ENCODE data around the gene KCNQ1. TPM values are rescaled to one million over a fixed set of nuclear protein-coding genes. Genes with fewer than 3 reads are reported as not detected.

The KCNQ1 gene
- polyA plus RNA-seq, 4 donors = 18.4 to 54.4 (median 21.3) TPM

DNA sequence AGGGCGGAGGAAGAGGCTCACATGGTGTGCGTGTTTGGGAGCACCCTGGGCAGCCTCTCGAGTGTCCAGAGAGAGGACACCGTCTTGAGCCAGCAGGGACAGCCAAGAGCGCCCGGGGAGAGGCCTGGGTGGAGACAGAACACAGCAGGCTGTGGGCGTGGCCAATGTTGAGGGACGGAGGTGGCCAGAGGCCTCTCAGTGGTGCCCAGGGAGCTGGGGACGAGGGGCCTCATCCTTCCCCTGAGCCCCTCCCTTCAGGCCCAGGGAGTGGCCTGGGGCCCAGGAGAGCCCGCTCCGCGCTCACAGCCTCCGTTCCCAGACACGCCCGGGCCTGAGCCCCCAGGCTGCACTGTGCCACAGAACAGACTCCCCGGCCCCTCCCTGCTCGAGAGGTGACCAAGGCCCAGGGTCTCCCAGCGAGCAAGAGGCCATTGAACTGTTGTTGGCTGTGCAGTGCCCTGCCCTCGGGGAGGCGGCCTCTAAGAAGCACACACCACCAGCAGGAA is 392.3 kb downstream of the KCNQ1 start:
- peak overlapping the region in 1 of 3 donors; percentile 2 for H3K4me3 ChIP-seq (ENCODE audit: low read depth in 1 of 3, low read length in 3 of 3)
- H3K4me1 ChIP-seq (ENCODE audit: control insufficient read depth in 3 of 3, insufficient read depth in 2 of 3, low read depth in 1 of 3, low read length in 2 of 3) = peaks cover 0 to 73% (median 0%) of the 10 kb centered on the region in 3 donors
- FAIRE-seq = no peak
- H3K9me3 ChIP-seq (ENCODE audit: control insufficient read depth in 2 of 2, insufficient read depth in 1 of 2, low read depth in 1 of 2, low read length in 1 of 2) = no peaks in the 10 kb centered on the region
- DNase-seq = peak; percentile 10 to 96
- H3K36me3 ChIP-seq (ENCODE audit: control insufficient read depth in 3 of 3, insufficient read depth in 2 of 3, low read depth in 1 of 3, low read length in 3 of 3) = peaks cover 0 to under 1% (median 0%) of the 10 kb centered on the region in 3 donors
- no peaks in the 10 kb centered on the region for H3K27me3 ChIP-seq (ENCODE audit: control insufficient read depth in 3 of 3, insufficient read depth in 3 of 3, low read length in 3 of 3)
- WGBS, 3 donors = 49 to 79% (median 72%) methylated on average over 18 to 20 of the region's 20 CpGs
- peak overlapping the region in 1 of 3 donors; percentile 91 for H3K27ac ChIP-seq (ENCODE audit: low read depth in 1 of 3, low read length in 2 of 3)

DNA sequence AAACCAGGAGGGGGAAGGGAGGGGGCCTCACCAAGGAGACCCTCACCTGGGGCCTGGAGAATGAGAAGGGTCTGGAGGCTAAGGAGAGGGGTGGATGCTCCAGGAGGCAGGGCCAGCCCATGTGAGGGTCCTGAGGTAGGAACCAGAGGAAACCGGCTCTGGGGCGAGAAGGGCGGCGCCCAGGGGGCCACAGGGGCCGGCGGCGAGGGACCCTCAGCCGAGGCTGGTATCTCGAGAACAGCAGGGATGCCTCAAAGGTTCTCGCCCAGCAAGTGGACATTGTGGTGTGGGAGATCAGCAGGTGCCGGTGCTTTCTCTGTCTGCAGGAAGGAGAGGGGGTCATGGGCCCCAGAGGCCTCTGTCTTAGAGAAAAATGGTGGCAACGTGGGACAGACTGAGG is 392.8 kb downstream of the KCNQ1 start:
- Histone ChIP-seq H3K9me3 (ENCODE audit: control insufficient read depth in 2 of 2, insufficient read depth in 1 of 2, low read depth in 1 of 2, low read length in 1 of 2) (no peaks in the 10 kb centered on the region), H3K36me3 (ENCODE audit: control insufficient read depth in 3 of 3, insufficient read depth in 2 of 3, low read depth in 1 of 3, low read length in 3 of 3) (peaks cover 0 to 3% (median 0%) of the 10 kb centered on the region in 3 donors), H3K4me1 (ENCODE audit: control insufficient read depth in 3 of 3, insufficient read depth in 2 of 3, low read depth in 1 of 3, low read length in 2 of 3) (peaks cover 0 to 73% (median 0%) of the 10 kb centered on the region in 3 donors), H3K4me3 (ENCODE audit: low read depth in 1 of 3, low read length in 3 of 3) (peak overlapping the region in 1 of 3 donors; percentile 2), H3K27ac (ENCODE audit: low read depth in 1 of 3, low read length in 2 of 3) (peak overlapping the region in 1 of 3 donors; percentile 91), H3K27me3 (ENCODE audit: control insufficient read depth in 3 of 3, insufficient read depth in 3 of 3, low read length in 3 of 3) (no peaks in the 10 kb centered on the region)
- FAIRE-seq (no peak), DNase-seq (no peak)
- 78 to 88% (median 85%) methylated on average over 12 of the region's 12 CpGs for WGBS, 3 donors

DNA sequence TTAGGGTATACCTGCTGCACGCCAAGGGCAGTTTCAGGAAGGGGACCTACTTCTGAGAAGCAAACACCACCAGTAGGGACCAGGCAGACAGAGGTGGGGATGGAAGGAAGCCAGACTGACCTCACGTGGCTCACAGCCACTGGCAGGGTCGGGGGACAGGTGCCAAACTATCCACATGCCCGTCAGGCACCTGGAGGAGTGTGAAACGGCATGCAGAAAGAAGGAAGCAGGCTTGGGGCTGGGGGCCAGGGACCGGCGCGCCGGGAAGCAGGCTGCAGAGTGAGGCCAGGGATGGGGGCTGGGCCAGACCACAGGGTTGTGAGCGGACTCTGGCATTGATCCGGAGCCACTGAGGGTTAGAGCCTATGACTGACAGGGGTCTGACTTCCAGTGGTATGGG is 393.3 kb downstream of the KCNQ1 start:
- FAIRE-seq (no peak), DNase-seq (no peak)
- H3K27me3 ChIP-seq (ENCODE audit: control insufficient read depth in 3 of 3, insufficient read depth in 3 of 3, low read length in 3 of 3) = no peaks in the 10 kb centered on the region
- H3K4me3 ChIP-seq (ENCODE audit: low read depth in 1 of 3, low read length in 3 of 3) = no peak overlapping the region
- H3K4me1 ChIP-seq (ENCODE audit: control insufficient read depth in 3 of 3, insufficient read depth in 2 of 3, low read depth in 1 of 3, low read length in 2 of 3) = peaks cover 0 to 75% (median 0%) of the 10 kb centered on the region in 3 donors
- 65 to 69% (median 68%) methylated on average over 10 to 11 of the region's 11 CpGs for WGBS, 3 donors
- H3K9me3 ChIP-seq (ENCODE audit: control insufficient read depth in 2 of 2, insufficient read depth in 1 of 2, low read depth in 1 of 2, low read length in 1 of 2) = no peaks in the 10 kb centered on the region
- H3K36me3 ChIP-seq (ENCODE audit: control insufficient read depth in 3 of 3, insufficient read depth in 2 of 3, low read depth in 1 of 3, low read length in 3 of 3) = peaks cover 0 to 3% (median 0%) of the 10 kb centered on the region in 3 donors
- H3K27ac ChIP-seq (ENCODE audit: low read depth in 1 of 3, low read length in 2 of 3) = peak overlapping the region in 1 of 3 donors; percentile 91

DNA sequence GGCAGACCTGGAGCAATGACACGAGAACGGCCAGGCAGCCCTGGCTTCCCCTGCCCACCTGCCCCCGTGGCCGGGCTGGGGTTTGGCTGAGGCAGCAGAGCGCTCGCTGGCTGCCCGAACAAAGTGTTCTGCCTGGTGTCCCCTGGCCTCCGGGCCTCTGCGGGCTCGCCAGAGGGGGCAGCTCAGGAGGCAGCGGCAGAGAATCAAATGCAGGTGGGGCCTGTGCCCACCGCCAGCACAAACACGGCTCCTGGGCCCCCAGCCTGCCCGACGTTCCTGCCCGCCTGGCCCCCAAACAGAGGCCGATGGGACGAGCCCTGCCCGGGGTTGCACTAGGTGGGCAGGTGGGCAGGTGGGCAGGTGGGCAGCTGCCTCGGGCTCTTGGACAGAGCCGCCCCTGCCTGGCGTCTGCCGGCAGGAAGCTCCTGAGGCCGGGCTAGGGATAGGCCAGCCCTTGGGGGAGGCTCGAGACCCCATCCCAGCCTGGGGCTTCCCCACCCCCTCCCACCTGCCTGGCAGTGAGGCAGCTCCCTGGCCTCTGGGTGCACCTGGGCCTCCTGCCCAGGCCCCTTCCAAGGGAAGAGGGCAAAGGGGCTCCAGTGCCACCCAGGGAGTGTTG is 394.0 kb downstream of the KCNQ1 start:
- no peak for DNase-seq
- Histone ChIP-seq H3K36me3 (ENCODE audit: control insufficient read depth in 3 of 3, insufficient read depth in 2 of 3, low read depth in 1 of 3, low read length in 3 of 3) (peaks cover 0 to 3% (median 0%) of the 10 kb centered on the region in 3 donors), H3K27ac (ENCODE audit: low read depth in 1 of 3, low read length in 2 of 3) (peak overlapping the region in 1 of 3 donors; percentile 91), H3K4me1 (ENCODE audit: control insufficient read depth in 3 of 3, insufficient read depth in 2 of 3, low read depth in 1 of 3, low read length in 2 of 3) (peaks cover 0 to 78% (median 0%) of the 10 kb centered on the region in 3 donors), H3K27me3 (ENCODE audit: control insufficient read depth in 3 of 3, insufficient read depth in 3 of 3, low read length in 3 of 3) (no peaks in the 10 kb centered on the region), H3K4me3 (ENCODE audit: low read depth in 1 of 3, low read length in 3 of 3) (no peak overlapping the region), H3K9me3 (ENCODE audit: control insufficient read depth in 2 of 2, insufficient read depth in 1 of 2, low read depth in 1 of 2, low read length in 1 of 2) (no peaks in the 10 kb centered on the region)
- WGBS, 3 donors = 88 to 92% (median 91%) methylated on average over 18 to 25 of the region's 25 CpGs
- no peak for FAIRE-seq

DNA sequence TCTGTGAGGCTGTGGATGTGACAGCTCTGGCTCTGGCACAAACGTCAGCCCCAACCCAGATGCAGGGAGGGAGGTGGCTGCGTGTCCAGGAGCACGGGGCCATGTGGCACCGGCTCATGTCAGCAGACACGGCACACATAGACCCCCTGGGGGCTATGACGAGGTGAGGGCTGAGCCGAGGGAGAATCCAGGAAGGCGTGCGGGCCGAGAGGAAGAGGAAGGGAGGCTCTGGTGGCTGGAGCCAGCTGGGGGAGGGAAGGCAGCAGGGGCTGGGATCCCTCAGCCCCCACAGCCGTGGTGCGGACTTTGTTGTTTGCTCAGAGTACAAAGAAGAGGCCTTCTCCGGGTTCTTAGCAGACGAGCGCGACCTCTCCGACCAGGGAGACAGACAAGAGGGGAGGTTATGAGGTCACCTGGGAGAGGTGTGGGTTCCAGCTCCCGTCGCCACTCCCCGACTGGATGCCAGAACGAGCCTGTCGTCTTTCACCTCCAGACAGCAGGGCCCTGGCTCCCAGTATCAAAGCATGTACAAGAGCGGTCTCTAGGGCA is 394.7 kb downstream of the KCNQ1 start:
- Histone ChIP-seq H3K4me1 (ENCODE audit: control insufficient read depth in 3 of 3, insufficient read depth in 2 of 3, low read depth in 1 of 3, low read length in 2 of 3) (peaks cover 0 to 74% (median 0%) of the 10 kb centered on the region in 3 donors), H3K4me3 (ENCODE audit: low read depth in 1 of 3, low read length in 3 of 3) (no peak overlapping the region), H3K36me3 (ENCODE audit: control insufficient read depth in 3 of 3, insufficient read depth in 2 of 3, low read depth in 1 of 3, low read length in 3 of 3) (peaks cover 0 to 3% (median 0%) of the 10 kb centered on the region in 3 donors), H3K9me3 (ENCODE audit: control insufficient read depth in 2 of 2, insufficient read depth in 1 of 2, low read depth in 1 of 2, low read length in 1 of 2) (no peaks in the 10 kb centered on the region), H3K27ac (ENCODE audit: low read depth in 1 of 3, low read length in 2 of 3) (peak overlapping the region in 1 of 3 donors; percentile 91), H3K27me3 (ENCODE audit: control insufficient read depth in 3 of 3, insufficient read depth in 3 of 3, low read length in 3 of 3) (no peaks in the 10 kb centered on the region)
- FAIRE-seq = no peak
- peak in 1 of 2 donors; percentile 85 for DNase-seq
- WGBS, 3 donors = 75 to 81% (median 78%) methylated on average over 23 of the region's 23 CpGs

DNA sequence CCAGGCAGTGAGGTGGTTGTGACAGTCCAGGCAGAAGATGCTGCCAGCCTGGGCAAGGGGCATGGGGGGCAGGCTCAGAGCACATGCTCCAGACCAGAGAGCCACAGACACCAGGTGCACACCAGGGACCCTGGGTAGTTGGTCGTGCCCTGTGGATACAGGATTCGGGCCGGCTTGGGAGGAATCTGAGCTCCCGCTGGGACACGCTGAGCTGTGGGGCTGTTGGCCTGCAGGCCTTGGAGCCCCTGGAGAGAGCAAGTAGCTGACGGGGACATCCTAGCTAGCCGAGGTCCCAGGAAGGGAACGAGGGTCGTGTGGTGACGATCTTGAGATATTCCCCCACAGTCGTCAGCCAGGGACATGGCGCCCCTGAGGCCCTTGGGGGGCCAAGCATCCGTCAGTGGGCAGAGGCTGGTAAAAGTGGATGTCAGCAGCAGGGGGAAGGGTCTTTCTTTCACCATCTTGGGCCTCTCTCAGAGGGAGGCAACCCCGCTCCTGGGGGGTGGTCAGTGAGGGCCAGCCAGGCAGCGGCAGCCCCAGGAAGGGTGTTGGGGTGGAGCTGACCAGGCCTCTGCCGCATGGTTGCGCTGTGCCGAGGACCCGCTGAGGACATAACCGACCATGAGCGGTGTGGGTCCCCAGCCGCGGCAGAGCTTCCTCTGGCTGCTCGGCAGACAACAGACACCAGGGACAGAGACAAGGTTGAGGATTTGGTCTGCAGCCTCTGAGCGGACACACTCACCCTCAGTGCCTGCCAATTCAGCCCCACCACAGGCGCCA is 396.8 kb downstream of the KCNQ1 start:
- DNase-seq (no peak), FAIRE-seq (no peak)
- Histone ChIP-seq H3K9me3 (ENCODE audit: control insufficient read depth in 2 of 2, insufficient read depth in 1 of 2, low read depth in 1 of 2, low read length in 1 of 2) (no peaks in the 10 kb centered on the region), H3K27ac (ENCODE audit: low read depth in 1 of 3, low read length in 2 of 3) (no peak overlapping the region), H3K4me1 (ENCODE audit: control insufficient read depth in 3 of 3, insufficient read depth in 2 of 3, low read depth in 1 of 3, low read length in 2 of 3) (peaks cover 0 to 52% (median 0%) of the 10 kb centered on the region in 3 donors), H3K27me3 (ENCODE audit: control insufficient read depth in 3 of 3, insufficient read depth in 3 of 3, low read length in 3 of 3) (no peaks in the 10 kb centered on the region), H3K4me3 (ENCODE audit: low read depth in 1 of 3, low read length in 3 of 3) (no peak overlapping the region), H3K36me3 (ENCODE audit: control insufficient read depth in 3 of 3, insufficient read depth in 2 of 3, low read depth in 1 of 3, low read length in 3 of 3) (peaks cover 0 to 9% (median 0%) of the 10 kb centered on the region in 3 donors)
- WGBS, 3 donors = 91 to 92% (median 91%) methylated on average over 26 of the region's 26 CpGs

DNA sequence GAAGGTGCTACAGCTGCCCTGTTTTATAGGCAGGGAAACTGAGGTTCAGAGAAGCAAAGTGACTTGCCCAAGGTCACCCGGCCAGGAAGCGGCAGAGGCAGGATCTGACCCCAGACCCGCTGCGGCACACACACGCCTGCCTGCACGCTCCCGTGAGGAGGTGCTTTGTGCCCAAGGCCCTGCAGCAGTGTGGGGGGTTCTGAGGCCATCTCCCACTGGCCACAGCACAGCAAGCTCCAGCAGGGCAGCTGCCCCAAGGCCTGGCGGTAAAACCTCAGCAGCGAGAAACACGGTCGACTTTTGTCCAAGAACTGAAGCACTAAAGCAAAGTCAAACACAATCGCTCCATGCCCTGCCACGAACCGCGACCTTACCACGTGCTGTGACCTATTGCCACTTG is 398.1 kb downstream of the KCNQ1 start:
- 92 to 96% (median 94%) methylated on average over 16 of the region's 16 CpGs for WGBS, 3 donors
- Histone ChIP-seq H3K27me3 (ENCODE audit: control insufficient read depth in 3 of 3, insufficient read depth in 3 of 3, low read length in 3 of 3) (no peaks in the 10 kb centered on the region), H3K27ac (ENCODE audit: low read depth in 1 of 3, low read length in 2 of 3) (no peak overlapping the region), H3K4me3 (ENCODE audit: low read depth in 1 of 3, low read length in 3 of 3) (no peak overlapping the region), H3K36me3 (ENCODE audit: control insufficient read depth in 3 of 3, insufficient read depth in 2 of 3, low read depth in 1 of 3, low read length in 3 of 3) (peaks cover 0 to 11% (median 0%) of the 10 kb centered on the region in 3 donors), H3K9me3 (ENCODE audit: control insufficient read depth in 2 of 2, insufficient read depth in 1 of 2, low read depth in 1 of 2, low read length in 1 of 2) (no peaks in the 10 kb centered on the region), H3K4me1 (ENCODE audit: control insufficient read depth in 3 of 3, insufficient read depth in 2 of 3, low read depth in 1 of 3, low read length in 2 of 3) (peaks cover 0 to 40% (median 0%) of the 10 kb centered on the region in 3 donors)
- FAIRE-seq (no peak), DNase-seq (no peak)

DNA sequence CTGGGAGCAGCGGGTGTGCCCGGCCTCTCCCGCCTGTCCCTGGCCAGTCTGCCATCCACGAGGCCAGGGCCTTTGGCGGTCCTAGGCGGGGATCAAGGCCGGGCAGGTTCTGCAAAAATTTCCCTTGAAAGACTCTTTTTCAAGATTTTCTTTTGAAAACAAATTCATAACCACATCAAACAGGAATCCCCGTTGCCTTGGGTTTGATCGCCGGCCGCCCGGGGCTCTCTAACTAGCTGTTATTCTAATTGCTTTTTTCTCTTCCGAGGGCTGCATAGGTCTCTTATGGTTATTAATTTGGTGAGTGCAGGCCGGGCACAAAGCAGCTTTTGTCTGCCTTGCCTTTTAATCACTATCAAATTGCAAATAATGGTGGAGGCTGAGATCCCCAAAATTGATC is 398.7 kb downstream of the KCNQ1 start:
- no peak overlapping the region for H3K27ac ChIP-seq (ENCODE audit: low read depth in 1 of 3, low read length in 2 of 3)
- H3K27me3 ChIP-seq (ENCODE audit: control insufficient read depth in 3 of 3, insufficient read depth in 3 of 3, low read length in 3 of 3) = no peaks in the 10 kb centered on the region
- 78 to 85% (median 81%) methylated on average over 14 of the region's 14 CpGs for WGBS, 3 donors
- DNase-seq = no peak
- peaks cover 0 to 33% (median 0%) of the 10 kb centered on the region in 3 donors for H3K4me1 ChIP-seq (ENCODE audit: control insufficient read depth in 3 of 3, insufficient read depth in 2 of 3, low read depth in 1 of 3, low read length in 2 of 3)
- no peaks in the 10 kb centered on the region for H3K9me3 ChIP-seq (ENCODE audit: control insufficient read depth in 2 of 2, insufficient read depth in 1 of 2, low read depth in 1 of 2, low read length in 1 of 2)
- no peak overlapping the region for H3K4me3 ChIP-seq (ENCODE audit: low read depth in 1 of 3, low read length in 3 of 3)
- FAIRE-seq = no peak
- H3K36me3 ChIP-seq (ENCODE audit: control insufficient read depth in 3 of 3, insufficient read depth in 2 of 3, low read depth in 1 of 3, low read length in 3 of 3) = peaks cover 0 to 18% (median 0%) of the 10 kb centered on the region in 3 donors

Measured in small intestine (tissue), 7 donors.